WTC11 (cell line): ENCODE measurements around the gene COPZ1. TPM values are rescaled to one million over a fixed set of nuclear protein-coding genes. Genes with fewer than 3 reads are reported as not detected.
A peak's percentile ranks its signal among the peaks of the same experiment; 100 is the strongest.

Experiments
- ATAC-seq: fragments of 200-7000 bp; cut with Tn5 transposase; 2 replicates; pipeline ENCODE4 v1.10.0; 2021; ENCODE audit warnings: mild to moderate bottlenecking, moderate library complexity
- CTCF ChIA-PET: fragments of 300-600 bp; sonication (Branson Sonifier 250); formaldehyde crosslinking; loops from one replicate; lab custom pipeline; 2021; ENCODE audit warnings: antibody characterized with exemption; lab: Charles Lee
- POLR2A ChIA-PET: fragments of 350-600 bp; sonication (Branson Sonifier 250); formaldehyde crosslinking; loops from one replicate; lab custom pipeline; 2021; ENCODE audit warnings: antibody characterized with exemption; lab: Charles Lee
- DNase-seq: peaks from one replicate; pipeline ENCODE4 v3.0.0; 2021; ENCODE audit warnings: low spot score
- H3K27ac Mint-ChIP-seq: 2 replicates; pipeline ENCODE4 v1.8.0; 2021; ENCODE audit warnings: mixed read lengths
- H3K27me3 Mint-ChIP-seq: 2 replicates; pipeline ENCODE4 v1.8.0; 2021; ENCODE audit warnings: low read depth, mild to moderate bottlenecking, moderate library complexity, mixed read lengths
- H3K36me3 Mint-ChIP-seq: 2 replicates; pipeline ENCODE4 v1.8.0; 2021; ENCODE audit warnings: mixed read lengths
- H3K4me1 Mint-ChIP-seq: 2 replicates; pipeline ENCODE4 v1.8.0; 2022; ENCODE audit warnings: mixed read lengths
- H3K4me3 Mint-ChIP-seq: 2 replicates; pipeline ENCODE4 v1.8.0; 2021; ENCODE audit warnings: mild to moderate bottlenecking, moderate library complexity, mixed read lengths
- H3K9me3 Mint-ChIP-seq: 2 replicates; pipeline ENCODE4 v1.8.0; 2021; ENCODE audit warnings: mixed read lengths
- AFF4 ChIP-seq: sonication (generic); formaldehyde crosslinking; IDR thresholded peaks from 2 replicates; pipeline ENCODE4 v1.8.1; 2023; ENCODE audit warnings: mild to moderate bottlenecking, missing genetic modification reagents, borderline replicate concordance
- ARID4B ChIP-seq: sonication (generic); formaldehyde crosslinking; IDR thresholded peaks from 2 replicates; pipeline ENCODE4 v1.8.0; 2023; ENCODE audit warnings: missing genetic modification reagents, mild to moderate bottlenecking, borderline replicate concordance
- ATF1 ChIP-seq: sonication (generic); formaldehyde crosslinking; IDR thresholded peaks from 2 replicates; pipeline ENCODE4 v1.8.1; 2023; ENCODE audit warnings: mild to moderate bottlenecking, moderate library complexity, missing genetic modification reagents
- CREB1 ChIP-seq: sonication (generic); formaldehyde crosslinking; IDR thresholded peaks from 2 replicates; pipeline ENCODE4 v1.8.0; 2023; ENCODE audit warnings: mild to moderate bottlenecking, missing genetic modification reagents
- E2F1 ChIP-seq: sonication (generic); formaldehyde crosslinking; IDR thresholded peaks from 2 replicates; pipeline ENCODE4 v1.8.0; 2022; ENCODE audit warnings: mild to moderate bottlenecking, missing genetic modification reagents
- E2F4 ChIP-seq: sonication (generic); formaldehyde crosslinking; IDR thresholded peaks from 2 replicates; pipeline ENCODE4 v1.8.1; 2022; ENCODE audit warnings: low read depth, mild to moderate bottlenecking, moderate library complexity, missing genetic modification reagents, borderline replicate concordance
- ESRRA ChIP-seq: sonication (generic); formaldehyde crosslinking; IDR thresholded peaks from 2 replicates; pipeline ENCODE4 v1.8.1; 2022; ENCODE audit warnings: mild to moderate bottlenecking, missing genetic modification reagents, borderline replicate concordance
- NFYB ChIP-seq: sonication (generic); formaldehyde crosslinking; conservative IDR thresholded peaks from 2 replicates; pipeline ENCODE4 v1.8.0; 2022; ENCODE audit warnings: low read depth, missing genetic modification reagents
- RORB ChIP-seq: fragments of 250-450 bp; sonication (Bioruptor Pico); IDR thresholded peaks from 2 replicates; pipeline ENCODE4 v1.9.0; 2021; ENCODE audit warnings: mild to moderate bottlenecking
- STAT6 ChIP-seq: sonication (generic); formaldehyde crosslinking; conservative IDR thresholded peaks from 2 replicates; pipeline ENCODE4 v1.8.1; 2023; ENCODE audit warnings: mild to moderate bottlenecking, low read depth, missing genetic modification reagents, moderate library complexity
- TCF7 ChIP-seq: sonication (generic); formaldehyde crosslinking; IDR thresholded peaks from 2 replicates; pipeline ENCODE4 v1.8.0; 2022; ENCODE audit warnings: mild to moderate bottlenecking, low read depth, missing genetic modification reagents, moderate library complexity
- TP53 ChIP-seq: sonication (generic); formaldehyde crosslinking; IDR thresholded peaks from 2 replicates; pipeline ENCODE4 v1.8.1; 2023; ENCODE audit warnings: mild to moderate bottlenecking, missing genetic modification reagents
- USF1 ChIP-seq: sonication (generic); formaldehyde crosslinking; IDR thresholded peaks from 2 replicates; pipeline ENCODE4 v1.8.0; 2022; ENCODE audit warnings: mild to moderate bottlenecking, missing genetic modification reagents
- ZNF317 ChIP-seq: sonication (generic); formaldehyde crosslinking; IDR thresholded peaks from 2 replicates; pipeline ENCODE4 v1.8.1; 2023; ENCODE audit warnings: low read depth, mild to moderate bottlenecking, moderate library complexity, missing genetic modification reagents, borderline replicate concordance
- total RNA-seq: library from RNA; stranded (reverse); gene quantifications from 3 replicates; pipeline ENCODE4 v1.2.3, GENCODE V29; 2021

The COPZ1 gene
- total RNA-seq, 1 experiment from 2014 or later = 98.2 TPM

- no peak for DNase-seq
- peaks cover 2% of the 10 kb centered on the region; the same call in 1 of the 2 replicates for H3K27me3 Mint-ChIP-seq
- CTCF ChIA-PET = interaction anchor here (0.6 to 9.1 kb wide), 15 partner anchors 12 to 165 kb away, joined by 3 to 200 read pairs (median 6); partner anchors contain the start of genes COPZ1 and NFE2
- peak; percentile 5 for ATAC-seq
- H3K27ac Mint-ChIP-seq = peak overlapping the region; percentile 91
- TF ChIP-seq E2F1 (CRISPR knock-in tag) (no peak), CREB1 (CRISPR knock-in tag) (no peak), NFYB (CRISPR knock-in tag) (no peak), E2F4 (CRISPR knock-in tag) (no peak), ARID4B (CRISPR knock-in tag) (no peak), ZNF317 (CRISPR knock-in tag) (no peak), USF1 (CRISPR knock-in tag) (no peak), ESRRA (CRISPR knock-in tag) (no peak)
- peak overlapping the region; percentile 47 for H3K4me3 Mint-ChIP-seq
- no peaks in the 10 kb centered on the region for H3K36me3 Mint-ChIP-seq
- POLR2A ChIA-PET = interaction anchor here (1.4 to 4.2 kb wide), 3 partner anchors 56 to 76 kb away, joined by 3 to 40 read pairs (median 6); partner anchors contain the start of genes CBX5, HNRNPA1 and NFE2
- H3K4me1 Mint-ChIP-seq = peaks cover 24% of the 10 kb centered on the region
- no peaks in the 10 kb centered on the region for H3K9me3 Mint-ChIP-seq
Measured at GRCh38 chr12:54356951-54357356, 32.0 kb downstream of the COPZ1 start.

- H3K27ac Mint-ChIP-seq = peak overlapping the region; percentile 91
- no peaks in the 10 kb centered on the region for H3K9me3 Mint-ChIP-seq
- no peaks in the 10 kb centered on the region for H3K36me3 Mint-ChIP-seq
- peaks cover 17% of the 10 kb centered on the region for H3K4me1 Mint-ChIP-seq
- POLR2A ChIA-PET = interaction anchor here (1.0 to 4.2 kb wide), 5 partner anchors 15 to 150 kb away, joined by 3 to 40 read pairs (median 3); partner anchors contain the start of genes CBX5, HNRNPA1 and NFE2
- CTCF ChIA-PET = interaction anchor here (0.9 to 9.1 kb wide), 16 partner anchors 11 to 166 kb away, joined by 3 to 200 read pairs (median 7); partner anchors contain the start of genes COPZ1 and NFE2
- TF ChIP-seq TCF7 (CRISPR knock-in tag) (no peak), RORB (no peak), TP53 (no peak), ZNF317 (CRISPR knock-in tag) (no peak), STAT6 (no peak), ATF1 (CRISPR knock-in tag) (no peak), AFF4 (CRISPR knock-in tag) (no peak)
- DNase-seq (no peak), ATAC-seq (no peak)
- H3K4me3 Mint-ChIP-seq = no peak overlapping the region; the same call in 1 of the 2 replicates
- H3K27me3 Mint-ChIP-seq = no peaks in the 10 kb centered on the region
Measured at GRCh38 chr12:54357506-54358190, 32.7 kb downstream of the COPZ1 start.
